Fibroblast of lung (primary cell): ENCODE measurements around the gene KMT5C.

Source experiments
- CTCF ChIP-seq, 2 donors: IDR thresholded peaks in 1 of 2; conservative IDR thresholded peaks in 1 of 2; 1 replicate in 1 of 2; 2 replicates in 1 of 2; pipeline ENCODE4 v1.5.1; 2011 to 2012; ENCODE audit warnings: low read length in 2 of 2, control low read depth in 1 of 2, inconsistent platforms in 1 of 2, low read depth in 1 of 2, mild to moderate bottlenecking in 1 of 2
- EZH2 ChIP-seq: IDR thresholded peaks from 2 replicates; pipeline ENCODE4 v1.5.1; 2012; ENCODE audit warnings: low read length, control low read depth, mild to moderate bottlenecking; ENCODE audit errors: missing control alignments

- TF ChIP-seq CTCF (conservative IDR thresholded peaks at IDR 0.05 in 1 of 2, IDR thresholded peaks at IDR 0.05 in 1 of 2; ENCODE audit: low read depth in 1 of 2, low read length in 2 of 2) (no peak), EZH2 (no peak)
Measured at GRCh38 chr19:55350620-55351315, 11.1 kb downstream of the KMT5C start.
